Mesenchymal stem cell (in vitro differentiated cells and primary cell): Measurements from ENCODE around the gene RAMP3.

Source experiments
- DNase-seq: peaks from one replicate; pipeline ENCODE4 v3.0.0-alpha.2; 2013
- H2AFZ ChIP-seq: one replicate; pipeline ENCODE4 v1.6.1; 2013; ENCODE audit warnings: low read depth, mild to moderate bottlenecking, control low read depth, inconsistent platforms, low read length, moderate library complexity
- H2AK5ac ChIP-seq: 2 replicates; pipeline ENCODE4 v1.6.1; 2013; ENCODE audit warnings: low read length, moderate library complexity, mild to moderate bottlenecking, inconsistent platforms; ENCODE audit not compliant: severe bottlenecking
- H2BK120ac ChIP-seq: one replicate; pipeline ENCODE4 v1.6.1; 2013; ENCODE audit warnings: low read depth, mild to moderate bottlenecking, inconsistent platforms, low read length, moderate library complexity
- H2BK12ac ChIP-seq, 2 experiments: one replicate each; pipeline ENCODE4 v1.6.1; 2013; ENCODE audit warnings: inconsistent platforms in 2 of 2, low read length in 2 of 2, mild to moderate bottlenecking in 2 of 2, moderate library complexity in 2 of 2, control low read depth in 1 of 2
- H2BK15ac ChIP-seq: one replicate; pipeline ENCODE4 v1.6.1; 2013; ENCODE audit warnings: mild to moderate bottlenecking, low read depth, inconsistent platforms; ENCODE audit not compliant: poor library complexity, severe bottlenecking
- H2BK5ac ChIP-seq: 2 replicates; pipeline ENCODE4 v1.6.1; 2013; ENCODE audit warnings: low read depth, mild to moderate bottlenecking, low read length, control low read depth, inconsistent platforms; ENCODE audit not compliant: poor library complexity, severe bottlenecking
- H3K14ac ChIP-seq, 2 experiments: one replicate each; pipeline ENCODE4 v1.6.1; 2013; ENCODE audit warnings: inconsistent platforms in 2 of 2, low read length in 2 of 2, control low read depth in 1 of 2, mild to moderate bottlenecking in 1 of 2, moderate library complexity in 1 of 2
- H3K18ac ChIP-seq, 2 experiments: one replicate each; pipeline ENCODE4 v1.6.1; 2013; ENCODE audit warnings: inconsistent platforms in 2 of 2, low read length in 2 of 2, control low read depth in 1 of 2, low read depth in 1 of 2, mild to moderate bottlenecking in 1 of 2
- H3K23ac ChIP-seq, 2 experiments: one replicate each; pipeline ENCODE4 v1.6.1; 2013; ENCODE audit warnings: inconsistent platforms in 2 of 2, low read length in 2 of 2, mild to moderate bottlenecking in 2 of 2, moderate library complexity in 2 of 2, control low read depth in 1 of 2
- H3K27ac ChIP-seq: 2 replicates; pipeline ENCODE4 v1.5.1; 2013; ENCODE audit warnings: mild to moderate bottlenecking, moderate library complexity, low read length, control low read depth, inconsistent platforms; ENCODE audit not compliant: poor library complexity, severe bottlenecking
- H3K27me3 ChIP-seq, 2 experiments: 2 replicates each; pipeline versions ENCODE4 v1.6.1 to v1.7.0; 2013; ENCODE audit warnings: low read length in 2 of 2, mild to moderate bottlenecking in 2 of 2, moderate library complexity in 2 of 2, control low read depth in 1 of 2, inconsistent platforms in 1 of 2; ENCODE audit not compliant: control insufficient read depth in 1 of 2, insufficient read depth in 1 of 2
- H3K36me3 ChIP-seq, 2 experiments: 2 replicates each; pipeline versions ENCODE4 v1.6.1 to v1.7.0; 2013; ENCODE audit warnings: low read length in 2 of 2, control low read depth in 1 of 2, inconsistent platforms in 1 of 2, low read depth in 1 of 2, mild to moderate bottlenecking in 1 of 2; ENCODE audit not compliant: insufficient read depth in 2 of 2, control insufficient read depth in 1 of 2
- H3K4ac ChIP-seq, 2 experiments: one replicate each; pipeline ENCODE4 v1.6.1; 2013; ENCODE audit warnings: inconsistent platforms in 2 of 2, low read length in 2 of 2, mild to moderate bottlenecking in 2 of 2, moderate library complexity in 2 of 2, control low read depth in 1 of 2, low read depth in 1 of 2
- H3K4me1 ChIP-seq: 2 replicates; pipeline ENCODE4 v1.6.1; 2013; ENCODE audit warnings: low read depth, low read length, control low read depth; ENCODE audit not compliant: control insufficient read depth, insufficient read depth
- H3K4me2 ChIP-seq: 2 replicates; pipeline ENCODE4 v1.6.1; 2013; ENCODE audit warnings: low read length, mild to moderate bottlenecking, inconsistent platforms; ENCODE audit not compliant: poor library complexity, severe bottlenecking
- H3K4me3 ChIP-seq, 2 experiments: 2 replicates each; pipeline versions ENCODE4 v1.5.1 to v1.7.0; 2013; ENCODE audit warnings: low read length in 2 of 2, mild to moderate bottlenecking in 2 of 2, control low read depth in 1 of 2, low read depth in 1 of 2; ENCODE audit not compliant: insufficient read depth in 1 of 2
- H3K79me1 ChIP-seq: replicated peaks from 2 replicates; pipeline ENCODE4 v1.6.1; 2013; ENCODE audit warnings: mild to moderate bottlenecking, control low read depth, low read length, inconsistent platforms; ENCODE audit not compliant: poor library complexity, severe bottlenecking
- H3K9ac ChIP-seq: 2 replicates; pipeline ENCODE4 v1.7.0; 2013; ENCODE audit warnings: mild to moderate bottlenecking, low read length, moderate library complexity
- H3K9me3 ChIP-seq: 2 replicates; pipeline ENCODE4 v1.7.0; 2013; ENCODE audit warnings: mild to moderate bottlenecking, low read length; ENCODE audit not compliant: control insufficient read depth
- H4K8ac ChIP-seq: one replicate; pipeline ENCODE4 v1.6.1; 2013; ENCODE audit warnings: inconsistent platforms, mild to moderate bottlenecking, low read length, moderate library complexity
- H4K91ac ChIP-seq: one replicate; pipeline ENCODE4 v1.6.1; 2013; ENCODE audit warnings: mild to moderate bottlenecking, low read length, inconsistent platforms
- WGBS: methylation state at CpG from one replicate; pipeline ENCODE4 v1.1.7; 2013; ENCODE audit warnings: mixed read lengths; 5-methylcytosine and 5-hydroxymethylcytosine counted together

Gene RAMP3

DNA sequence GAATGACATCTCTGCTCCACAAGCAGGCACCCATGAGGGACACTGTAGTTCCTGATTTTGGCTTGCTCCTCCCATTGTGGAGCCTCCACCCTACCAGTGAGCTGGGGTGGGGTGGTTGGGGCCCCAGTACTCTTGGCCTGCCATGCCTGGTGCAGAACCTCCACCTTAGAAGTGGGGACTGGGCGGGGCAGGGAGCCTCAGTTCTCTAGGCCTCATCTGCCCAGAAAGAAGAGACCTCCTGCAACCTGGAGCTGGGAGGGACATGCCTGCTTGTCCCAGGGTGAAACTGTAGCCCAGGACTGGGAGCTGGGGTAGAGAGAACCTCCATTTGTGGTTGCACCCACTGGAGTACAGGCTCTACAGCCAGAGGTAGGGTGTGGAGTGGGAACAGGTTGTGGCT is 14.4 kb downstream of the RAMP3 start:
- H2AK5ac ChIP-seq, result no peak overlapping the region
- no peak overlapping the region for H3K27ac ChIP-seq
- DNase-seq, result no peak
- WGBS, result 91% methylated on average over 1 of the region's 1 CpG
- no peaks in the 10 kb centered on the region for H3K4me1 ChIP-seq
- peaks cover 28 to 37% of the 10 kb centered on the region in 2 experiments for H3K27me3 ChIP-seq
- H3K18ac ChIP-seq, result no peak overlapping the region
- no peaks in the 10 kb centered on the region for H3K79me1 ChIP-seq
- no peak overlapping the region for H3K4me3 ChIP-seq
- no peak overlapping the region for H3K4ac ChIP-seq
- no peak overlapping the region for H2BK15ac ChIP-seq
- H4K8ac ChIP-seq, result no peak overlapping the region
- H2BK12ac ChIP-seq, result no peak overlapping the region
- no peak overlapping the region for H3K23ac ChIP-seq
- H2AFZ ChIP-seq, result no peak overlapping the region
- no peak overlapping the region for H3K14ac ChIP-seq
- no peak overlapping the region for H3K4me2 ChIP-seq
- no peaks in the 10 kb centered on the region for H3K36me3 ChIP-seq
- H3K9ac ChIP-seq, result no peak overlapping the region
- H4K91ac ChIP-seq, result no peak overlapping the region
- H2BK5ac ChIP-seq, result no peak overlapping the region
- no peak overlapping the region for H2BK120ac ChIP-seq
- H3K9me3 ChIP-seq, result no peaks in the 10 kb centered on the region

DNA sequence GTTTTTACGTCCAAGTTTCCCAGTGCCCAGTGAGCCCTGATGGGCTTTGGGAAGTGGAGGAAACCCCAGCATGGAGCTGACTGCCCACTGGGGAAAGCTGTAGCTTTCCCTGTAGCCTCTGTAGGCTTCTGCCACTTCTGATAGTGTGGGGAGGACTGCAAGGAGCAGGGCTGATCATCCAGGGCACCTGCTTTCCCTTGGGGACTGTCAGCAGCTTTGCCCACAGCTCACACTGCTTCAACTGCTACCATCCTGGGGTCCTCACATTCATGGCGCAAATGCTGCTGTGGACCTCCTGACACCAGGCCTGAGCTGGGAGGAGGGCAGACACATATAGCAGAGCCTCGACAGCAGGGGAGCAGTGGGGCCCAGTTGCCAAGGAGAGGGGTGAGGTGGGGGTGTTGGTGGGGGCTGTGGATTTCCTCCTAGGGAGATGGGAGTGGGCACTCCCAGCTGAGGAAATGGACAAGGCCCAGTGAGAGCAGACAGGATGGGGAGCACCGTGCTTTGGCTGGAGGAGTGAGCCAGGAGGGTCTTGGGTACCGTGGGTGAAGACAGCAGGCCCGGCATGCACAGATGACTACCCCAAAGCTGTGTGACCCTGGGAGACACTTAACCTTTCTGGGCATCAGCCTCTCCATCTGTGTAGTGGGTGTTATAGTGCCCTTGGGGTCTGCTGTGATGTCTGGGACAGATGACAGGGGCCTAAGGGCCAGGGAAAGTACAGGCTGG is 16.2 kb downstream of the RAMP3 start:
- H4K91ac ChIP-seq, result no peak overlapping the region

DNA sequence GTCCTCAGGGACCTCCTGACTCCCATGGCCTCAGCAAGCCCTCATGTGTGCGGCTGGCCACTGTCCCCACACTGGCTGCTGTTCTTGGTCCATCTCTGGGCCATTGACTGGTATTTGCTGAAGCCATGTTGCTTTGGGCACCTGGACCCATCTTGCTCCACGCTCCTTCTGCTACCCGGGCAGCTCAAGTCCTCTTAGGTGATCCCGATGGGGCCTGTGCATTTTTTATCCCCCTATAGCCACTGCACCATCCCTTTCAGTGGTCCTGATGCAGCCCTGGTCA is 16.7 kb downstream of the RAMP3 start:
- Histone ChIP-seq H3K18ac (no peak overlapping the region), H3K14ac (no peak overlapping the region), H2BK120ac (no peak overlapping the region), H4K8ac (no peak overlapping the region), H3K9me3 (no peaks in the 10 kb centered on the region), H2AK5ac (no peak overlapping the region), H2BK5ac (no peak overlapping the region), H2BK15ac (no peak overlapping the region), H3K4me1 (no peaks in the 10 kb centered on the region), H3K27ac (no peak overlapping the region), H2AFZ (no peak overlapping the region), H3K79me1 (no peaks in the 10 kb centered on the region), H3K23ac (no peak overlapping the region), H3K4me2 (no peak overlapping the region), H3K27me3 (peaks cover 30 to 51% of the 10 kb centered on the region in 2 experiments), H3K4me3 (no peak overlapping the region), H4K91ac (no peak overlapping the region), H2BK12ac (no peak overlapping the region), H3K4ac (no peak overlapping the region), H3K9ac (no peak overlapping the region), H3K36me3 (no peaks in the 10 kb centered on the region)
- WGBS, result 88% methylated on average over 4 of the region's 4 CpGs
- DNase-seq, result no peak

More for the DNA sequence above, 16.2 kb downstream of the RAMP3 start:
- no peak overlapping the region for H3K9ac ChIP-seq
- H2BK120ac ChIP-seq, result no peak overlapping the region
- H2AFZ ChIP-seq, result no peak overlapping the region
- H3K9me3 ChIP-seq, result no peaks in the 10 kb centered on the region
- no peak overlapping the region for H3K27ac ChIP-seq
- no peak overlapping the region for H3K14ac ChIP-seq
- no peak overlapping the region for H2BK15ac ChIP-seq
- no peaks in the 10 kb centered on the region for H3K4me1 ChIP-seq
- H3K4me2 ChIP-seq, result no peak overlapping the region
- no peak for DNase-seq
- no peak overlapping the region for H2AK5ac ChIP-seq
- H3K4ac ChIP-seq, result no peak overlapping the region
- H3K27me3 ChIP-seq, result peaks cover 30 to 46% of the 10 kb centered on the region in 2 experiments
- peak overlapping the region; percentile 32 for H4K8ac ChIP-seq
- no peak overlapping the region for H3K4me3 ChIP-seq
- H3K79me1 ChIP-seq, result no peaks in the 10 kb centered on the region
- no peak overlapping the region for H3K18ac ChIP-seq
- no peaks in the 10 kb centered on the region for H3K36me3 ChIP-seq
- H2BK12ac ChIP-seq, result no peak overlapping the region
- 66% methylated on average over 6 of the region's 6 CpGs for WGBS
- H3K23ac ChIP-seq, result peak overlapping the region in 1 of 2 experiments; percentile 10
- no peak overlapping the region for H2BK5ac ChIP-seq

DNA sequence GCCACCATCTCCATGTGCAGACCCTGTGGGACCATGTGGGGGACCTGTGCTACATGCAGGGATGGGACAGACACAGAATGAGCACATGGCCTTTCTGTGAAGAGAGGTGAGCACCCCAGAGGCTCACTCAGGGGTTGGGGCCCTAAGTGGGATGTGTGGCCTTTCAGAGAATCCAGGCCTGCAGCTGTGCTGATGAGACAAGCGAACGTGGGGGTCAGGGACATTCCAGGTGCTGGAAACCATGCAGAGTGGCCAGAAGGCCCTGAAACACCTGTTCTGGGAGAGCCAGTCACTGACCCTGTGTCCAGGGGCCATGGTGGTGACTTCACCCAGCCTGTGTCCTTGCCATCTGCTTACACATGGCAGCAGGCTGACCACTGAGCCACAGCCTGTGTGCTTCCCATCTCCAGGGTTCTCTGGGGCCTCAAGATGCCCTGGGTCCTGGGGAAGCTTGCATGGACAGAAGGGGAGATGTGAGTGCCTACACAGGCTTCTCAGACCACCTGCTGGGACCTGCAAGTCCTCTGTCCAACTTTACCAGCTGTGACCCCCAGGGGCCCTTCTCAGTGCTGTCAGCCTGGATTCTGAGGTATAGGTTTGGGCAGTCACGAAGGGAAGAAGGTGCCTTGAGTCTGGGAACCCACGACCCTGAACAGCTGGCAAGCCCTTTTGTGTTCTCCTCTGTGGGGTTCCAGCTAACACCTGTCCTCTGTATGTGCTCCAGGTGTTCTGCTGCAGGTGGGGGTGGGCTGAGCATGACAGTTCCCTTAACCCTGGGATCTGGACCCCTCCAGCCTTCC is 17.6 kb downstream of the RAMP3 start:
- Histone ChIP-seq H4K91ac (no peak overlapping the region), H3K27me3 (peaks cover 27 to 56% of the 10 kb centered on the region in 2 experiments), H3K27ac (no peak overlapping the region), H2BK120ac (no peak overlapping the region), H3K23ac (no peak overlapping the region), H3K4me3 (no peak overlapping the region), H3K18ac (no peak overlapping the region), H3K4ac (no peak overlapping the region), H3K9ac (no peak overlapping the region), H3K4me2 (no peak overlapping the region), H2BK15ac (no peak overlapping the region), H3K4me1 (no peaks in the 10 kb centered on the region), H2BK12ac (no peak overlapping the region), H4K8ac (no peak overlapping the region), H2AFZ (no peak overlapping the region), H3K9me3 (no peaks in the 10 kb centered on the region), H3K36me3 (no peaks in the 10 kb centered on the region), H2AK5ac (no peak overlapping the region), H3K14ac (no peak overlapping the region), H3K79me1 (no peaks in the 10 kb centered on the region), H2BK5ac (no peak overlapping the region)
- WGBS, result 71% methylated on average over 4 of the region's 4 CpGs
- DNase-seq, result no peak
